H1 (cell line): ENCODE results near the gene INAFM1. TPM values are rescaled to one million over a fixed set of nuclear protein-coding genes. Genes with fewer than 3 reads are reported as not detected.

ENCODE experiments used
- CTCF ChIA-PET: fragments of 300-600 bp; sonication (Branson Sonifier 250); formaldehyde crosslinking; loops from one replicate; lab custom pipeline; 2021; ENCODE audit not compliant: partially characterized antibody; lab: Charles Lee
- POLR2A ChIA-PET: fragments of 300-600 bp; sonication (Branson Sonifier 250); formaldehyde crosslinking; loops from one replicate; lab custom pipeline; 2021; ENCODE audit warnings: inconsistent platforms; ENCODE audit not compliant: partially characterized antibody; lab: Charles Lee
- DNase-seq, 2 experiments: peaks; one replicate each; pipeline versions ENCODE4 v3.0.0 to v3.0.0-alpha.2; 2010 to 2022; ENCODE audit warnings: low spot score in 2 of 2, low read depth in 1 of 2, mixed read lengths in 1 of 2
- FAIRE-seq: peaks from 2 replicates; lab custom pipeline; 2011; peaks lifted over from hg19 to GRCh38; lab: Jason Lieb, UNC
- H2AFZ ChIP-seq: 2 replicates; pipeline ENCODE4 v1.8.1; 2012; ENCODE audit warnings: low read length, inconsistent platforms
- H2AK5ac ChIP-seq: 2 replicates; pipeline ENCODE4 v1.6.1; 2013; ENCODE audit warnings: low read depth, low read length
- H2BK120ac ChIP-seq: replicated peaks from 2 replicates; pipeline ENCODE3; 2013; ENCODE audit warnings: low read depth, low read length, inconsistent platforms
- H2BK12ac ChIP-seq: 2 replicates; pipeline ENCODE4 v1.6.1; 2013; ENCODE audit warnings: low read depth, low read length
- H2BK15ac ChIP-seq: 2 replicates; pipeline ENCODE4 v1.6.1; 2013; ENCODE audit warnings: low read length
- H2BK20ac ChIP-seq: 2 replicates; pipeline ENCODE4 v1.6.1; 2013; ENCODE audit warnings: low read length
- H2BK5ac ChIP-seq: 2 replicates; pipeline ENCODE4 v1.6.1; 2013; ENCODE audit warnings: low read depth, low read length
- H3K14ac ChIP-seq: 2 replicates; pipeline ENCODE4 v1.6.1; 2013; ENCODE audit warnings: inconsistent platforms; ENCODE audit not compliant: insufficient read length
- H3K18ac ChIP-seq: 2 replicates; pipeline ENCODE4 v1.6.1; 2013; ENCODE audit warnings: low read length; ENCODE audit errors: extremely low read depth
- H3K23ac ChIP-seq: 2 replicates; pipeline ENCODE4 v1.6.1; 2013; ENCODE audit warnings: inconsistent platforms; ENCODE audit not compliant: insufficient read length
- H3K23me2 ChIP-seq: 2 replicates; pipeline ENCODE4 v1.6.1; 2013; ENCODE audit warnings: low read depth, low read length
- H3K27ac ChIP-seq: 2 replicates; pipeline ENCODE4 v1.6.1; 2011; ENCODE audit warnings: low read depth, low read length, inconsistent platforms
- H3K27me3 ChIP-seq, 4 experiments: replicated peaks in 1 of 4; 1 replicate in 1 of 4; 2 replicates in 3 of 4; pipeline versions ENCODE4 v1.6.1 to v1.8.1; 2011 to 2013; ENCODE audit warnings: low read length in 3 of 4, mild to moderate bottlenecking in 3 of 4, inconsistent platforms in 2 of 4, mixed read lengths in 2 of 4, moderate library complexity in 1 of 4; ENCODE audit not compliant: control insufficient read depth in 3 of 4, insufficient read depth in 3 of 4; ENCODE audit errors: extremely low read depth in 1 of 4
- H3K36me3 ChIP-seq, 4 experiments: 2 replicates each; pipeline versions ENCODE4 v1.6.1 to v1.8.1; 2011 to 2013; ENCODE audit warnings: mild to moderate bottlenecking in 4 of 4, low read length in 3 of 4, moderate library complexity in 2 of 4, control low read depth in 1 of 4, inconsistent platforms in 1 of 4; ENCODE audit not compliant: insufficient read depth in 4 of 4, control insufficient read depth in 2 of 4
- H3K4ac ChIP-seq: replicated peaks from 2 replicates; pipeline ENCODE3; 2013; ENCODE audit warnings: low read length, low read depth, mixed read lengths, inconsistent platforms; ENCODE audit not compliant: insufficient read length
- H3K4me1 ChIP-seq, 4 experiments: replicated peaks in 1 of 4; 1 replicate in 1 of 4; 2 replicates in 3 of 4; pipeline versions ENCODE4 v1.6.1 to v1.8.1; 2011 to 2013; ENCODE audit warnings: low read length in 3 of 4, inconsistent platforms in 2 of 4, mixed read lengths in 1 of 4; ENCODE audit not compliant: insufficient read depth in 4 of 4, control insufficient read depth in 3 of 4
- H3K4me2 ChIP-seq, 2 experiments: 2 replicates each; pipeline versions ENCODE4 v1.6.1 to v1.8.1; 2011 to 2013; ENCODE audit warnings: low read depth in 2 of 2, low read length in 2 of 2, control low read depth in 1 of 2, inconsistent platforms in 1 of 2, mild to moderate bottlenecking in 1 of 2; ENCODE audit not compliant: insufficient read depth in 1 of 2
- H3K4me3 ChIP-seq, 4 experiments: fragments of 200-600, 300-600 bp in 1 of 4; sonication (generic), shearing (Covaris generic), sonication (Bioruptor Twin) in 1 of 4; 2 replicates each; pipeline versions ENCODE4 v1.5.1 to v1.8.1; 2011 to 2016; ENCODE audit warnings: low read length in 4 of 4, low read depth in 3 of 4, control low read depth in 2 of 4, inconsistent platforms in 2 of 4, mild to moderate bottlenecking in 2 of 4, mixed read lengths in 1 of 4, moderate library complexity in 1 of 4; ENCODE audit not compliant: insufficient read depth in 2 of 4; ENCODE audit errors: extremely low read depth in 1 of 4
- H3K56ac ChIP-seq: replicated peaks from 2 replicates; pipeline ENCODE3; 2013; ENCODE audit warnings: low read depth, mild to moderate bottlenecking, mixed read lengths, low read length, inconsistent platforms; ENCODE audit not compliant: insufficient read length
- H3K79me1 ChIP-seq: 2 replicates; pipeline ENCODE4 v1.6.1; 2013; ENCODE audit warnings: low read depth, low read length, control low read depth
- H3K79me2 ChIP-seq, 2 experiments: 2 replicates each; pipeline versions ENCODE4 v1.6.1 to v1.8.1; 2012 to 2013; ENCODE audit warnings: low read length in 2 of 2, mild to moderate bottlenecking in 2 of 2, inconsistent platforms in 1 of 2; ENCODE audit not compliant: insufficient read depth in 2 of 2, control insufficient read depth in 1 of 2
- H3K9ac ChIP-seq, 4 experiments: replicated peaks in 1 of 4; 1 replicate in 1 of 4; 2 replicates in 3 of 4; pipeline versions ENCODE4 v1.6.1 to v1.8.1; 2011 to 2013; ENCODE audit warnings: low read depth in 3 of 4, low read length in 3 of 4, control low read depth in 2 of 4, mild to moderate bottlenecking in 2 of 4, moderate library complexity in 2 of 4, inconsistent platforms in 1 of 4; ENCODE audit errors: extremely low read depth in 1 of 4
- H3K9me3 ChIP-seq, 2 experiments: 2 replicates each; pipeline versions ENCODE4 v1.6.1 to v1.8.1; 2012 to 2013; ENCODE audit warnings: mild to moderate bottlenecking in 2 of 2, moderate library complexity in 2 of 2, control low read depth in 1 of 2, inconsistent platforms in 1 of 2, low read depth in 1 of 2, low read length in 1 of 2, mixed read lengths in 1 of 2; ENCODE audit not compliant: insufficient read depth in 2 of 2
- H4K20me1 ChIP-seq, 2 experiments: replicated peaks in 1 of 2; 2 replicates each; pipeline versions ENCODE3 to v1.8.1; 2011 to 2013; ENCODE audit warnings: inconsistent platforms in 2 of 2, low read length in 2 of 2, mild to moderate bottlenecking in 1 of 2; ENCODE audit not compliant: insufficient read depth in 2 of 2, control insufficient read depth in 1 of 2
- H4K5ac ChIP-seq: 2 replicates; pipeline ENCODE4 v1.6.1; 2013; ENCODE audit warnings: low read length, low read depth, mixed read lengths, inconsistent platforms; ENCODE audit not compliant: insufficient read length
- H4K8ac ChIP-seq: 2 replicates; pipeline ENCODE4 v1.8.0; 2013; ENCODE audit warnings: mild to moderate bottlenecking, moderate library complexity, low read length, inconsistent platforms; ENCODE audit not compliant: insufficient read depth; ENCODE audit errors: extremely low read depth
- H4K91ac ChIP-seq: replicated peaks from 2 replicates; pipeline ENCODE3; 2013; ENCODE audit warnings: low read length, mixed read lengths, inconsistent platforms; ENCODE audit not compliant: insufficient read length
- ASH2L ChIP-seq: fragments of 200-600, 300-600 bp; sonication (generic); IDR thresholded peaks from one replicate; pipeline ENCODE4 v1.7.1; 2017; ENCODE audit warnings: low read length
- CHD1 ChIP-seq: IDR thresholded peaks from 2 replicates; pipeline ENCODE4 v1.6.1; 2012; ENCODE audit warnings: low read depth, low read length, improper control_type of control experiment
- EGR1 ChIP-seq: IDR thresholded peaks from 2 replicates; pipeline ENCODE4 v1.6.1; 2011; ENCODE audit warnings: low read depth, low read length, borderline replicate concordance
- GTF2F1 ChIP-seq: IDR thresholded peaks from 2 replicates; pipeline ENCODE4 v1.6.1; 2012; ENCODE audit warnings: low read depth, low read length, improper control_type of control experiment, borderline replicate concordance
- KDM4A ChIP-seq: IDR thresholded peaks from one replicate; pipeline ENCODE4 v1.7.1; 2012; ENCODE audit warnings: low read depth, mild to moderate bottlenecking, moderate library complexity, low read length, inconsistent platforms; ENCODE audit not compliant: severe bottlenecking
- NRF1 ChIP-seq: IDR thresholded peaks from 2 replicates; pipeline ENCODE4 v1.6.1; 2011; ENCODE audit warnings: mild to moderate bottlenecking, low read depth, low read length, improper control_type of control experiment
- POLR2A ChIP-seq, 2 experiments: IDR thresholded peaks; 1 replicate in 1 of 2; 2 replicates in 1 of 2; pipeline ENCODE4 v1.6.1; 2011; ENCODE audit warnings: low read depth in 2 of 2, low read length in 2 of 2, mild to moderate bottlenecking in 2 of 2; ENCODE audit errors: control extremely low read depth in 1 of 2
- POU5F1 ChIP-seq: IDR thresholded peaks from 2 replicates; pipeline ENCODE4 v1.6.1; 2011; ENCODE audit warnings: low read depth, mild to moderate bottlenecking, low read length, moderate library complexity
- RNF2 ChIP-seq: fragments of 200-900, 300-1000 bp; sonication (generic); IDR thresholded peaks from 2 replicates; pipeline ENCODE4 v1.7.1; 2016; ENCODE audit warnings: borderline replicate concordance, low read depth, mild to moderate bottlenecking, antibody characterized with exemption, low read length; ENCODE audit not compliant: poor library complexity, severe bottlenecking; ENCODE audit errors: missing control alignments
- SIN3A ChIP-seq, 2 experiments: IDR thresholded peaks in 1 of 2; conservative IDR thresholded peaks in 1 of 2; 2 replicates each; pipeline ENCODE4 v1.6.1; 2011 to 2012; ENCODE audit warnings: low read length in 2 of 2, improper control_type of control experiment in 1 of 2, low read depth in 1 of 2, mild to moderate bottlenecking in 1 of 2
- TAF1 ChIP-seq: IDR thresholded peaks from 2 replicates; pipeline ENCODE4 v1.6.1; 2011; ENCODE audit warnings: mild to moderate bottlenecking, low read depth, low read length
- WGBS, 2 experiments: shearing (Covaris generic) in 1 of 2; methylation state at CpG; one replicate each; pipeline versions ENCODE4 v1.1.6 to v1.1.7; 2013 to 2015; ENCODE audit warnings: low lambda C conversion rate in 2 of 2, mixed read lengths in 2 of 2, inconsistent platforms in 1 of 2, low coverage in 1 of 2, missing lambda C conversion rate in 1 of 2; ENCODE audit not compliant: insufficient replicate concordance in 2 of 2, insufficient coverage in 1 of 2, insufficient read length in 1 of 2; ENCODE audit errors: extremely low coverage in 1 of 2, missing lambda C conversion rate in 1 of 2; 5-methylcytosine and 5-hydroxymethylcytosine counted together
- polyA plus RNA-seq, 7 experiments: library from polyadenylated mRNA; depleted of rRNA in 3 of 7; stranded (reverse) in 5 of 7; unstranded in 2 of 7; fragments of >200 nt in 5 of 7; fragments of 200-250 nt in 2 of 7; gene quantifications; 1 replicate in 5 of 7; 2 replicates in 1 of 7; 4 replicates in 1 of 7; pipeline versions ENCODE4 v1.2.1 to v1.2.3, GENCODE V29; 2011 to 2013; ENCODE audit warnings: missing spikeins in 2 of 7, mixed read lengths in 2 of 7
- total RNA-seq: library from RNA; stranded (reverse); fragmentation: NEBNext Ultra II Directional; extraction: Animal tissue kit (Norgen Biotek cat#: 25700); gene quantifications from 2 replicates; pipeline ENCODE4 v1.2.1, GENCODE V29; 2021
- TF ChIP-seq, protein P1 (sequence below): IDR thresholded peaks from 2 replicates; pipeline ENCODE4 v1.6.1; 2012; ENCODE audit warnings: inconsistent platforms
- TF ChIP-seq, protein P2 (sequence below): IDR thresholded peaks from 2 replicates; pipeline ENCODE4 v1.6.1; 2012; ENCODE audit warnings: inconsistent platforms

Gene INAFM1
- total and polyA plus RNA-seq, 2 of the 8 experiments (the other 6 are each of a cell fraction or from before 2014, with no cell fraction given), result 2.6 to 3.4 TPM

DNA sequence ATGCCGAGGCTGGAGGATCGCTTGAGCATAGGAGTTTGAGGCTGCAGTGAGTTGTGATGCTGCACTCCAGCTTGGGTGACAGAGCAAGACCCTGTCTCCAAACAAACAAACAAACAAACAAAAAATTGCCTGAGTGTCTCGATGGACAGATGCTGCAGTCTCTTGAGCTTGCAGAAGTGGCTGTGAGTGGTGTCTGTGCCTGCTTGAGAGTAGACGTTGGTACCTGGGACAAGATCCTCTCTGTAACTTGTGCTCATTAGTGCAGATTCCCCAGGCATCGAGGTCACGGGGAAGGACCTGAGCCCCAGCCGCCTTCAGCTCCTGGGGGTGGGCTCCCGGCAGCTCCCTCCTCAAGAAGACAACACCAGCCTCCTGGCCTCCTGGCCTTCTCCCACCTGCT is 48.7 kb downstream of the INAFM1 start:
- no peak overlapping the region for H2AK5ac ChIP-seq
- no peak overlapping the region for H3K14ac ChIP-seq
- no peaks in the 10 kb centered on the region for H3K23me2 ChIP-seq
- no peak overlapping the region for H3K56ac ChIP-seq
- no peak overlapping the region for H3K23ac ChIP-seq
- no peak overlapping the region for H4K5ac ChIP-seq
- no peak overlapping the region for H2AFZ ChIP-seq
- no peak overlapping the region for H2BK12ac ChIP-seq
- ChIA-PET CTCF (interaction anchor here (0.6 to 3.3 kb wide), 7 partner anchors 18 to 383 kb away, joined by 3 to 23 read pairs (median 4); partner anchors contain the start of gene DHX34), POLR2A (interaction anchor here (1.2 to 1.7 kb wide), 3 partner anchors 59 to 96 kb away, joined by 3 to 5 read pairs (median 4); partner anchors contain the start of gene MEIS3)
- no peak overlapping the region for H3K9ac ChIP-seq
- no peak overlapping the region for H2BK20ac ChIP-seq
- H4K8ac ChIP-seq, result peak overlapping the region; percentile 86; the same call in 1 of the 2 replicates
- H3K18ac ChIP-seq, result no peak overlapping the region
- H3K4me2 ChIP-seq, result no peak overlapping the region
- no peak overlapping the region for H3K27ac ChIP-seq
- H3K4ac ChIP-seq, result no peak overlapping the region
- no peaks in the 10 kb centered on the region for H4K20me1 ChIP-seq
- H2BK5ac ChIP-seq, result no peak overlapping the region
- H3K27me3 ChIP-seq, result no peaks in the 10 kb centered on the region; a peak in 2 of 7 replicates
- no peak overlapping the region for H2BK15ac ChIP-seq
- no peak overlapping the region for H2BK120ac ChIP-seq
- FAIRE-seq (no peak), DNase-seq (no peak)
- H4K91ac ChIP-seq, result no peak overlapping the region
- H3K4me1 ChIP-seq, result peaks cover 0 to 3% (median 0%) of the 10 kb centered on the region in 4 experiments; a peak in 1 of 7 replicates
- H3K36me3 ChIP-seq, result no peaks in the 10 kb centered on the region
- H3K79me1 ChIP-seq, result no peaks in the 10 kb centered on the region
- WGBS, 2 experiments, result 88% methylated on average over 8 of the region's 8 CpGs; no CpG with 5 or more reads in 1 of the 2 experiments
- no peaks in the 10 kb centered on the region for H3K9me3 ChIP-seq
- H3K79me2 ChIP-seq, result no peaks in the 10 kb centered on the region
- no peak overlapping the region for H3K4me3 ChIP-seq
- no peak for TF ChIP-seq RNF2
- TF ChIP-seq CHD1, result no peak
- TF ChIP-seq EGR1, result no peak
- TF ChIP-seq TAF1, result no peak
- TF ChIP-seq POLR2A (IDR thresholded peaks at IDR 0.05; ENCODE audit: control extremely low read depth in 1 of 2, low read depth in 2 of 2, low read length in 2 of 2), result no peak
- TF ChIP-seq NRF1, result no peak
- no peak for TF ChIP-seq ASH2L
- TF ChIP-seq SIN3A (conservative IDR thresholded peaks at IDR 0.05 in 1 of 2, IDR thresholded peaks at IDR 0.05 in 1 of 2; ENCODE audit: low read depth in 1 of 2, low read length in 2 of 2), result no peak
- no peak for TF ChIP-seq GTF2F1
- TF ChIP-seq KDM4A, result no peak
- TF ChIP-seq, protein P1, sequence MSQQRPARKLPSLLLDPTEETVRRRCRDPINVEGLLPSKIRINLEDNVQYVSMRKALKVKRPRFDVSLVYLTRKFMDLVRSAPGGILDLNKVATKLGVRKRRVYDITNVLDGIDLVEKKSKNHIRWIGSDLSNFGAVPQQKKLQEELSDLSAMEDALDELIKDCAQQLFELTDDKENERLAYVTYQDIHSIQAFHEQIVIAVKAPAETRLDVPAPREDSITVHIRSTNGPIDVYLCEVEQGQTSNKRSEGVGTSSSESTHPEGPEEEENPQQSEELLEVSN, result no peak
- TF ChIP-seq, protein P2, sequence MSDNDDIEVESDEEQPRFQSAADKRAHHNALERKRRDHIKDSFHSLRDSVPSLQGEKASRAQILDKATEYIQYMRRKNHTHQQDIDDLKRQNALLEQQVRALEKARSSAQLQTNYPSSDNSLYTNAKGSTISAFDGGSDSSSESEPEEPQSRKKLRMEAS, result no peak
- TF ChIP-seq POU5F1, result no peak
